A549 (cell line): Measurements from ENCODE around the gene FOXJ3. TPM values are rescaled to one million over a fixed set of nuclear protein-coding genes. Genes with fewer than 3 reads are reported as not detected.
A peak's percentile ranks its signal among the peaks of the same experiment; 100 is the strongest.

Experiments
- ATAC-seq, 2 experiments: fragments of 200-7000 bp in 1 of 2; fragments of >200 bp in 1 of 2; cut with Nextera tagmentation in 1 of 2; cut with Tn5 transposase in 1 of 2; 3 replicates each; pipeline versions ENCODE4 v1.8.0 to v1.9.1; 2018 to 2020; ENCODE audit warnings: mild to moderate bottlenecking in 1 of 2, moderate library complexity in 1 of 2
- CTCF ChIA-PET: fragments of 300-600 bp; sonication (Branson Sonifier 250); formaldehyde crosslinking; extraction: SDS; loops from one replicate; lab custom pipeline; 2021; ENCODE audit warnings: antibody characterized with exemption, inconsistent platforms; lab: Yijun Ruan, JAX
- POLR2A ChIA-PET: fragments of 350-600 bp; formaldehyde crosslinking; extraction: SDS; loops from one replicate; lab custom pipeline; 2021; ENCODE audit warnings: antibody characterized with exemption, inconsistent platforms; lab: Yijun Ruan, JAX
- DNase-seq, 2 experiments: peaks; one replicate each; pipeline versions ENCODE4 v3.0.0 to v3.0.0-alpha.2; 2011 to 2016; ENCODE audit warnings: low read depth in 1 of 2, low spot score in 1 of 2
- FAIRE-seq: peaks from 2 replicates; lab custom pipeline; 2011; peaks lifted over from hg19 to GRCh38; lab: Jason Lieb, UNC
- H3K27ac ChIP-seq, 2 experiments: fragments of >200 bp; sonication (Bioruptor Twin); formaldehyde crosslinking; 3 replicates each; pipeline ENCODE4 v1.5.1; 2016 to 2017
- H3K4me1 ChIP-seq: fragments of >200 bp; sonication (Bioruptor Twin); formaldehyde crosslinking; 3 replicates; pipeline ENCODE4 v1.6.1; 2016
- H3K4me2 ChIP-seq: fragments of >200 bp; sonication (Bioruptor Twin); formaldehyde crosslinking; 3 replicates; pipeline ENCODE4 v1.6.1; 2016
- H3K4me3 ChIP-seq: fragments of >200 bp; sonication (Bioruptor Twin); formaldehyde crosslinking; 3 replicates; pipeline ENCODE4 v1.5.1; 2016
- H3K9me3 ChIP-seq: fragments of >200 bp; sonication (Bioruptor Twin); formaldehyde crosslinking; 3 replicates; pipeline ENCODE4 v1.6.1; 2016
- BCL3 ChIP-seq: fragments of >200 bp; sonication (Bioruptor Twin); formaldehyde crosslinking; IDR thresholded peaks from 3 replicates; pipeline ENCODE4 v1.6.1; 2016
- BHLHE40 ChIP-seq: IDR thresholded peaks from 2 replicates; pipeline ENCODE4 v1.6.1; 2012; ENCODE audit warnings: low read depth, low read length, inconsistent platforms
- CBX8 ChIP-seq: fragments of 200-600 bp; sonication (generic); IDR thresholded peaks from 2 replicates; pipeline ENCODE4 v1.6.1; 2016
- CEBPB ChIP-seq, 2 experiments: fragments of >200 bp in 1 of 2; sonication (Bioruptor Twin) in 1 of 2; formaldehyde crosslinking in 1 of 2; IDR thresholded peaks; 2 replicates each; pipeline ENCODE4 v1.6.1; 2012 to 2016
- CTCF ChIP-seq: fragments of >200 bp; sonication (Bioruptor Twin); formaldehyde crosslinking; IDR thresholded peaks from 3 replicates; pipeline ENCODE4 v1.5.1; 2016
- ELK1 ChIP-seq: fragments of 150-350 bp; IDR thresholded peaks from 2 replicates; pipeline ENCODE4 v1.6.1; 2014; ENCODE audit warnings: low read depth, mild to moderate bottlenecking, low read length
- EP300 ChIP-seq, 2 experiments: fragments of >200 bp; sonication (Bioruptor Twin); formaldehyde crosslinking; IDR thresholded peaks; 2 replicates in 1 of 2; 3 replicates in 1 of 2; pipeline ENCODE4 v1.6.1; 2016 to 2017
- FOSL2 ChIP-seq, 2 experiments: fragments of 450-650 bp in 1 of 2; fragments of >200 bp in 1 of 2; sonication (Bioruptor Twin) in 1 of 2; formaldehyde crosslinking; IDR thresholded peaks; 2 replicates each; pipeline versions ENCODE4 v1.5.0 to v1.6.1; 2016 to 2020; ENCODE audit warnings: mild to moderate bottlenecking in 1 of 2, moderate library complexity in 1 of 2
- FOXS1 ChIP-seq: fragments of 250-450 bp; sonication (Bioruptor Pico); IDR thresholded peaks from 2 replicates; pipeline ENCODE4 v1.5.0; 2020; ENCODE audit warnings: mild to moderate bottlenecking, moderate library complexity
- HDAC2 ChIP-seq: fragments of 200-600 bp; sonication (generic); IDR thresholded peaks from 2 replicates; pipeline ENCODE4 v1.6.1; 2016
- HEYL ChIP-seq: fragments of 250-450 bp; sonication (Bioruptor Pico); IDR thresholded peaks from 2 replicates; pipeline ENCODE4 v1.8.0; 2021; ENCODE audit warnings: mild to moderate bottlenecking, moderate library complexity
- HOXB13 ChIP-seq: fragments of 250-450 bp; sonication (Bioruptor Pico); IDR thresholded peaks from 2 replicates; pipeline ENCODE4 v1.5.0; 2020; ENCODE audit warnings: low read depth, mild to moderate bottlenecking, moderate library complexity
- HOXB5 ChIP-seq: fragments of 250-450 bp; sonication (Bioruptor Pico); IDR thresholded peaks from 2 replicates; pipeline ENCODE4 v1.5.0; 2020; ENCODE audit warnings: mild to moderate bottlenecking, moderate library complexity
- KDM5A ChIP-seq: fragments of 200-600 bp; sonication (generic); IDR thresholded peaks from 2 replicates; pipeline ENCODE4 v1.6.1; 2016; ENCODE audit warnings: antibody characterized with exemption, mild to moderate bottlenecking
- MYC ChIP-seq: IDR thresholded peaks from 2 replicates; pipeline ENCODE4 v1.6.1; 2012; ENCODE audit warnings: mild to moderate bottlenecking, inconsistent platforms, low read length, improper control_type of control experiment, borderline replicate concordance
- RAD21 ChIP-seq, 2 experiments: fragments of >200 bp in 1 of 2; sonication (Bioruptor Twin) in 1 of 2; formaldehyde crosslinking in 1 of 2; IDR thresholded peaks in 1 of 2; conservative IDR thresholded peaks in 1 of 2; 2 replicates in 1 of 2; 3 replicates in 1 of 2; pipeline ENCODE4 v1.6.1; 2012 to 2018; ENCODE audit warnings: inconsistent platforms in 1 of 2
- RCOR1 ChIP-seq: fragments of 150-350 bp; IDR thresholded peaks from 2 replicates; pipeline ENCODE4 v1.6.1; 2014; ENCODE audit warnings: antibody characterized with exemption, low read length, low read depth
- RFX5 ChIP-seq: fragments of 450-650 bp; IDR thresholded peaks from 2 replicates; pipeline ENCODE4 v1.7.1; 2014; ENCODE audit warnings: antibody characterized with exemption, mild to moderate bottlenecking, moderate library complexity
- RNF2 ChIP-seq: fragments of 200-600 bp; sonication (generic); IDR thresholded peaks from 2 replicates; pipeline ENCODE4 v1.6.1; 2016; ENCODE audit warnings: low read depth, mild to moderate bottlenecking, antibody characterized with exemption, moderate library complexity, borderline replicate concordance
- SMC3 ChIP-seq: fragments of >200 bp; sonication (Bioruptor Twin); formaldehyde crosslinking; IDR thresholded peaks from 3 replicates; pipeline ENCODE4 v1.6.1; 2018; ENCODE audit warnings: inconsistent platforms
- SREBF2 ChIP-seq: fragments of 450-650 bp; IDR thresholded peaks from 2 replicates; pipeline ENCODE4 v1.6.1; 2014; ENCODE audit warnings: mild to moderate bottlenecking, moderate library complexity
- TP53 ChIP-seq: fragments of 250-450 bp; sonication (Bioruptor Pico); IDR thresholded peaks from 2 replicates; pipeline ENCODE4 v1.5.0; 2021; ENCODE audit warnings: mild to moderate bottlenecking, moderate library complexity
- ZC3H11A ChIP-seq: fragments of 450-650 bp; IDR thresholded peaks from 2 replicates; pipeline ENCODE4 v1.6.1; 2014; ENCODE audit warnings: antibody characterized with exemption, mild to moderate bottlenecking
- WGBS: methylation state at CpG from one replicate; pipeline ENCODE4 v1.1.6; 2017; ENCODE audit errors: missing lambda C conversion rate; 5-methylcytosine and 5-hydroxymethylcytosine counted together
- polyA plus RNA-seq, 4 experiments: library from polyadenylated mRNA; depleted of rRNA in 3 of 4; stranded (reverse); fragments of >200 nt; fragmentation: RNase III in 1 of 4; extraction: RNeasy Plus Mini Kit Qiagen cat#74134 plus additional on column Dnase treatment in 1 of 4; gene quantifications; 2 replicates in 3 of 4; 3 replicates in 1 of 4; pipeline ENCODE4 v1.2.3, GENCODE V29; 2011 to 2017

The FOXJ3 gene
- polyA plus RNA-seq, 2 of the 4 experiments (the other 2 are of a cell fraction), result 16.8 to 45.0 TPM

GRCh38 chr1:42176902-42177519 is 158.0 kb downstream of the FOXJ3 start:
- H3K27ac ChIP-seq, result no peak overlapping the region
- CTCF ChIA-PET, result interaction anchor here (0.8 to 1.4 kb wide), 6 partner anchors 9 to 603 kb away, joined by 3 to 8 read pairs (median 3); no protein-coding TSS in a partner anchor
- H3K4me3 ChIP-seq, result no peak overlapping the region
- TF ChIP-seq BCL3 (no peak), SREBF2 (no peak), FOXS1 (no peak), SMC3 (peak; percentile 62), HOXB5 (CRISPR knock-in tag) (no peak), RFX5 (no peak), HEYL (no peak), CBX8 (no peak), RAD21 (conservative IDR thresholded peaks at IDR 0.05 in 1 of 2, IDR thresholded peaks at IDR 0.05 in 1 of 2) (peak; percentile 70 to 74), CEBPB (IDR thresholded peaks at IDR 0.05) (no peak), FOSL2 (IDR thresholded peaks at IDR 0.05) (no peak), FOSL2 (CRISPR knock-in tag; IDR thresholded peaks at IDR 0.05) (no peak), MYC (no peak), CTCF (peak; percentile 68), ELK1 (no peak), TP53 (CRISPR knock-in tag) (no peak), ZC3H11A (no peak), HDAC2 (no peak)
- TF ChIP-seq, all 56 proteins: peak for 3
- Histone ChIP-seq H3K4me2 (no peak overlapping the region), H3K4me1 (no peaks in the 10 kb centered on the region), H3K9me3 (no peaks in the 10 kb centered on the region)
- 73% methylated on average over 4 of the region's 4 CpGs for WGBS
- POLR2A ChIA-PET, result interaction anchor here (0.6 kb wide), 1 partner anchor 86 kb away, joined by 6 read pairs; no protein-coding TSS in a partner anchor
- peak; percentile 51 to 77; a peak in 4 of 6 replicates for ATAC-seq
- FAIRE-seq, result no peak
- peak; percentile 40 to 56 for DNase-seq

GRCh38 chr1:42175314-42176054 is 159.6 kb downstream of the FOXJ3 start:
- FAIRE-seq (no peak), DNase-seq (no peak), ATAC-seq (no peak)
- no peak overlapping the region for H3K4me2 ChIP-seq
- TF ChIP-seq EP300 (IDR thresholded peaks at IDR 0.05) (no peak), HDAC2 (no peak), HOXB5 (CRISPR knock-in tag) (no peak), KDM5A (no peak), FOSL2 (IDR thresholded peaks at IDR 0.05) (no peak), FOSL2 (CRISPR knock-in tag; IDR thresholded peaks at IDR 0.05) (no peak), RFX5 (no peak), RCOR1 (no peak), FOXS1 (no peak), HOXB13 (CRISPR knock-in tag) (no peak), RNF2 (no peak), BHLHE40 (no peak)
- POLR2A ChIA-PET, result no interaction called here
- H3K27ac ChIP-seq, result no peak overlapping the region
- no peak overlapping the region for H3K4me3 ChIP-seq
- H3K9me3 ChIP-seq, result no peaks in the 10 kb centered on the region
- CTCF ChIA-PET, result interaction anchor here (0.6 to 9.0 kb wide), 12 partner anchors 8 to 1440 kb away, joined by 3 to 70 read pairs (median 3); partner anchors contain the start of genes GUCA2A and GUCA2B
- 90% methylated on average over 7 of the region's 7 CpGs for WGBS
- H3K4me1 ChIP-seq, result no peaks in the 10 kb centered on the region
